GM19043 (cell line): Measurements from ENCODE around the gene DOCK1.

Experiments
- ATAC-seq: cut with Tn5 transposase; IDR thresholded peaks from one replicate; pipeline ENCODE4 v1.9.1; 2021; ENCODE audit warnings: low read depth; ENCODE audit not compliant: unreplicated experiment

DOCK1 gene

DNA sequence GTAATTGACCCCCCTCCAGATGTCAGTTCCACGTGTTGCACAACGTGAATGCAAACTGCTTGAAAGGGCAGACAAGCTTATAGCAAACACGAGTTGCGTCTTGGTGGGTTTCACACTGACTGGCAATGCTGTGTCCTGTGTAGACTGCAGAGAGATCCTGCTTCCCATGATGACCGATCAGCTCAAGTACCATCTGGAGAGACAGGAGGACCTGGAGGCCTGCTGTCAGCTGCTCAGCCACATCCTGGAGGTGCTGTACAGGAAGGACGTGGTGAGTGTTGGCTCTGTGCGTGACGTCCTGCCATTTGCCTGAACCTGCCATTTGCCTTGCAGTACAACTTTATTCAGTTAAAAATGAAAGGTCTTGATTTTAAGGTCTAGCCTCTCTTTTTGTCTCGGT lies 220.1 kb downstream of the DOCK1 start:
- no peak for ATAC-seq

DNA sequence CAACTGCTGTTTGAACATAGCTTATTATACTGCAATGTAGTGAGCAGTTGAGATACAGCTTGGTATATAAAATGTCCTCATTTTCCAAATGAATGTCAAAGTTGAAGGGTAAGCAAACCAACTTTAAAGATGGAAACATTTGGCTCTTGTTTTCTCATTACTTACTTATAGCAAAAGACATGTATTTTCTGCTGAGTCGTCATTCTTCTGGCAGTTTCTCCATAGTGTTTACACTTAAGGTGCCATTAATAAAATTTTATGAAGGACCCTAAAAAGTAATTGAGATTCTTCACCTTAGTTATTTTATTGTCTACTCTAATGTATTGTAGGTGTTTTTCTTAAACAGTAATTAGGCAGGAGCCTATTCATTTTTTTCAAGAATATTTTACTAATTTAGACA lies 222.6 kb downstream of the DOCK1 start:
- ATAC-seq: no peak

DNA sequence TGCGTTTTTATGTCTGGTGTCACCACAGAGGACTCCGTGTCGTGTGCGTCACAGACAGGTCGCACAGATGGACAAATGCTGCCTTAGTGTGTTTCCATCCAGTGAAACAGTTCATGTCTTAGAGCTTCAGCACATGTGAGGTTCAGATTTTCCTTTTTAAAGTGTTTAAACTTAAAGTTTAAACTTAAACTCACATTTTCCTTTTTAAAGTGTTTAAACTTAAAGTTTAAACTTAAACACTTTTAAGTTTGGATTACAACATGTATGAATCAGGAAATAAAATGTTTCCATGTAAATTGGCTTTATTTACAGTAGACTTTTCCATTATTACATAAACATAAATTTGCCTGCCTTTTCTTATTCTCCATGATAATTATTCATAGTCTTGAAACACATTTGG lies 223.9 kb downstream of the DOCK1 start:
- no peak for ATAC-seq

DNA sequence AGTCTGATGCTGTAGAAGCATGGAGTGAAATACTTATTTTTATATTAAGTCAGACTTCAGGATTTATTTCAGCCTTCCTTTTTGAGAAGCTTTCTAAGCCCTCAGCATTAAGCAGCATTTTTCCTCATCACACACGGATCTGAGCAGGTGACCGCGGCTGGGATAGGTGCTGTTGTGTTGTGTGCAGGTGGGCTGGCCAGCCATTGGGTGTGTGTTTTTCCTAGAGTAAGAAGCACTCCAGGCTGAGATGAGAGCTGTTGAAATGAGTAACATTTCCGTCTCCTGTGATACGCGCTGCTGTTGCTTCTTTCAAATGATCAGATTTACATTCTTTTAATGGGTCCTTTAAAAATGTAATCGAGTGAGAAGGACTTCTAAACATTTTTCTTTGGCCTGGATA lies 227.2 kb downstream of the DOCK1 start:
- no peak for ATAC-seq

DNA sequence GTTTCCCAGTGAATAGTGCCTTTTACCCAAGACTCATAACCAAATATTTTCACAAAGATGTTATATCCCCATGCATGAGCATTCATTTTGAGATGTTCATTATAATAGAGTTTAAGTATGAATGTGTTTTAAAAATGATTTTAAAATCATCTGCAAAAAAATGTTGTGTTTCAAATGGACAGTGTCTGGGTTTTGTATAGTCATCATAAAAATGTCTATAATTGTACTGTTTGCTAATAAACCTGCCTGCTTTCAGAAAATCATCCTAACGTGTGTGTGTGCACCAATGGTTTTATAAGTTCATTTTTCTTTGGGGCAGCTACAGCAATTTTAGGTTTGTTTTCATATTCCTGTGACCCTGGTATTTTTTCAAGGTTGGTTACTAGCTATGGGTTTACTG lies 228.0 kb downstream of the DOCK1 start:
- no peak for ATAC-seq

DNA sequence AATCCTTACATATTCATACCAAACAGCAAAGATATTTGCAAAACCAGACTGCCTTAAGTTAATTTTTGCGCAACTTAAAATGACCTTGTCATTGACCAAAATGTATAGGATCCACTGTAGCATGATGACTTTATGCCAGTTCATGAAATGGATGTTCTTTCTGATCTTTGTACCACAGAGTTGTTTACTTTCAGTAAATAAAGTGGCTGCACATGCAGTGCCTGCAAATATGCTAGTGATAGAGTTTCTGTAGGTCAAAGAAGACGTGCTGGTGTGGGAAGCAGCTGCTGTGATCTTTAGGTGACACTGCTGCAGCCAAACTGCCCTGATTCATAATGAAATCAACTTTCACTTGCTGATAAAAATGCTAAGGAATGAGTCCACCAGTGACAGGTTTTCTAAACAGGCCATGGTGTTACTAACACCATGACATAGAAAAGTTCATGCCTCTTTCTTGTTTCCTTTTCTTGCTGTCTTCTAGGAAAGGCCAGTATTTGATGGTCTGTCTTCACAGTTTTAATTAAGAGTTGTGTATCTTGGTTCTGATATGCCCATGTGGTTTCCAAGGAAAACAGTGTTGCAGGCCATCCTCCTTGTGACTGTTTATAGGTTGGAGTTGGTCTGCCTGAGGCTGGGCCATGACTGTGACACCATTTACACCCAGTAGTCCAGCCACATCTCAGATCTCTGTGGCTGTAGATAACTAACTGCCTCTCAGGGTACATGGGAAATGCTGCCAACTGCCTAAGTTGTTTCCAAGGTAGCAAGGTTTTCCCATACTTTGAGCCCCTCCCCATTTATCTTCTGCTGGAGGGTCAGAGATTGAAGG lies 228.7 kb downstream of the DOCK1 start:
- ATAC-seq: no peak

DNA sequence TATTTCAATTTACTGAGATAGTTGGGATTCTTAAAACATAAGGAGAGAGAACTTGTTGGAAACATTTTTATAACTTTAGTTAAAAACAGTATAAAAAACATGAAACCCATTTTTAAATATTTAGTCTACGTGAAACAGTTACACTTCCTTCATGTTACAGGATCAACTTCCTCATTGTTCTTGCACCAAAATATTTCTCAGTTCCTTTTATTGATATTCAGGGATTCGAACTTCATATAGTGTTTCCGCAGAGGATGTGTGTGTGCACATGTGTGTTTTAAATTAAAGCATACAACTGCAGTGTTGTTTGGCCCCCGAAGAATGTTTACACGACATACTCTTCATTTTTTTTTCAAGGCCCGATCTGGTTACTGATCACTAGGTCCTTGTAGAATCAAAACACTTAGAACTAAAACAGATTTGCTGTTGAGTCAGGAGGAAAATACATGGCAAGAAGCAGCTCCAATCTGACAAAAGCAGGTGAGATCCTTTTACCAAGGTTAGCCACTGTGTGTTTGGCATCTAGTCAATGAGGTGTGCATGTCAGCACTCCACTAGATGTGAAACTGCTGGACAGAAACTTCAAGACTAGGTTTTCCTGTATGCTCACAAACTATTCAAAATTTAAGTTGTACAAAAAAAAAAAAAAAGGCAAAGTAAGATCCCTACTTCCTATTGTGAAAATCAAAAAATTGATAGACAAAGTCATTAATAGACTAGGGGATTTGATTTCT lies 230.8 kb downstream of the DOCK1 start:
- ATAC-seq: no peak

DNA sequence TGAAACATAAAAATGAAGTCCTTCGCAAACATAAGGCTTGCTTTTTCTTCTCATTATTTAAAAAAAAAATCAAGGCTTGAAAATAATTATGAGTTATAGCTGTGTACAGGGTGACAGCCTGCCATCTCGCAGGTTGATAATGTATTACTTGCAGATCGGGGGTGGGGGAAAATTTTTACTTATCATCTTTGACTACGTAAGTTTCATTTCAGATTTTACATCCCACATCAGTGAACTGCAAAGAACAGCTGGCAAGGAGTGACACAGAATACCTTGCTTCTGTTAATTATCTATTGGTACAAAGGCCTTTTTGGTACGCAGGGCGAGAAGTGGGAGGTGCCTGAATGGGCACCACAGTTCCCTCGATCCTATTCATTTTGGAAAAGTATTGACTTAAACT lies 232.2 kb downstream of the DOCK1 start:
- no peak for ATAC-seq

DNA sequence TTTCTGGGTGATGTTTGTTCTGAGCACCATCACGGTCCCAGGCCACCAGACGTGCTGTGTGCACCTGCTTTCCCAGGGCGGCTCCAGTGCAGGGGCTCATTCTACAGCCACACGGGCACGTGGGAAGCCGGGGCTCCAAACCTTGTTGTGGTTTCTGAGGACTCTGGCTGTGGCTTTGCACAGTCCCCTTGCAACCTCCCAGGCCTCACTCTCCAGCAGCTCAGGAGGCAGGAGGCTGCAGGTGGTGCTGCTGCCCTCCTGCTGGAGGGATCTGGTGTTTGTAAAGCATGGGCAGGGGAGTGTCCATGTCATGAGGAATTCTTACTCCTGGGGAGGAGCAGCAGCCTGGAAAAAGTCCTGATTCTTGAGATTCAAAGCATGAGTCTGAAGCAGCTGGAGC lies 236.9 kb downstream of the DOCK1 start:
- ATAC-seq: no peak

DNA sequence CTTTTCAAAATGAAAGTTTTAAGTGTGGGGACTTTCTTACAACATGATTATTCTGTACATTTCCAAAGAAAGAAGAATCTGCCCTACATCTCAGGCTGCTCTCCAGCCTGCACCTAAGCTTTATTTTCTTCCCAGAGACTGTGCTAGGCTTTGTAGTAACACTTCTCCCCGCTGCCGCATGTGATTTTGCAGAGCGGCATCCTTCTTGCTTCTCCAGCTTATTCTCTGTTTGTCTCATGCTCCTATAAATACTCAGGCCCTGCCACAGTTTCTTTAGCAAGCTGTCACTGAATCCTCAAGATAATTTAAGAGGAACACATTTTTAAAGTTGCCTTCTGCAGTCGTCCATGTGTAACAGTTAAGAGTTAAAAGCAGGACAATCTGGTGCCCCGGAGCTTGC lies 237.6 kb downstream of the DOCK1 start:
- ATAC-seq: no peak

DNA sequence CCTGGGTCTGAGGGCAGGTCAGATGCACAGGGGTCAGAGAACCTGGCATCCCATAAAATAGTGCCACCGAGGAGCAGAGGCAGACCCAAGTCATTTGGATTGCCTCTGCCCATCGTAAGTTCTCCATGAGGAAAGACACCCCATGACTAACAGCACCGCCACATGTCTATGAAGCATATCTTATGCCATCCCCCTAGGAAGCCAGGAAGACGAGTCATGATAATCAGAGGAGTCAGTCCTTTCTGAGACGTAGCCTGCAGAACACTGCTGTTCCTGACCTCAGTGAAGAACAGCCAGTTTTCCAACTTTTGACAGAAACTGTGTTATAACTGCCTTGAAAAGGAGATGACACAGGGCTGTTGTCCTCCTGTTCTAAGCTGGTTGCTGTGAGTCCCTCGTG lies 239.9 kb downstream of the DOCK1 start:
- ATAC-seq: no peak

DNA sequence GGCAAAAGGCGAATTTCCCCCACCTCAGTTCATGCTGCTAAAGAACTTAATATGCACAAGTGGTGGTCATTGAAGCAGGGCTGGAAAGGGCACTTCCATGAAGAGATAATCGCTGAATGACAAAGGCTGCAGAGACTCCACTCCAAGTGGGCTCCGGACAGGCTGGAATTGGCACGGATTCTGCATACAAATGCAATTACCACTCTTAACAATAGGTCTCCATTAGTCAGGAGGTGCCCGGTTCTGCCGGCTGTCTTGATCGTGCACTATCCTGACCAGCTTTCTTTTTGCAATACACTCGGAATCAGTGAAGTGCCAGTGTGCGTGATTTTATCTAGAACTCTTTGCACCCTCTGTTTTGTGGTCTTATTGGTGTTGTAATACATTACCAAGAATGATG lies 241.4 kb downstream of the DOCK1 start:
- ATAC-seq: no peak

DNA sequence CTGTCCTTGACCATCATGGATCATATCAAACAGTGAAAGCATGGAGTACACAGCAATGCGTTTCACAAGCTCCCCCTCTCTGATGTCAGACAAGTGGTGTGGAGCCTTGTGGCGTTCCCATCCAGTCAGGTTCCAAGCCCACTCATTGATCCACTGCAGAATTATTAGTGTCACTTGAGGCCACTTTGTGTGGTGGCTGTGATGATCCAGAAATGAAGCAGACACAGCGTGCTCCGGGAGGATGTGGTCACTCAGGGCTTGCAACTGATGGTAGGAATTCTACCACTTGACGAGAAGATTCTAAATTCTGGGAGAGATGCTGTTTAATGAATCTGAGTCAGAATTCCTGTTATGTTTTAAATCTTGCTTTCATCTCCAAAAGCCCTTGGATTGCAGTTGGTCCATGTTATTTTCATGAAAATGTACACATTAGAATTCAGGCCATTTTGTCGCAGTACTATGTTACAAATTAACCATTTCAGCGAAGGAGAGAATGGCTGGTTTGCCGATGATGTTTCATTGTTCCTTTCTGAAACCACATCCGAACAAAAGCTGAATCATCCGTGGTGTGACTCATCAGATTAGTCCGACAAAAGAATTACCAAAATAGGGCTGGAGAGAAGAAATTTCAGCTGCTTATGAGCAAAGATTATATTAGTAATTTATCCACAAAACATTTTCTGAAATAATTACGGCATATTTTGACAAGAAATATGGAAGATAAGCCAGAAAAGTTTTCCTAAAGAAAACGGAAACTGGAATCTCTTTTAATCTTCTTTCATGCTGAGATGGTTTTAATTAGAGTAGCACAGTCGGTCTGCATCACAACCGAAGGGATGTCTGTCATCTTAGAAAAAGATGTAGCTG lies 243.1 kb downstream of the DOCK1 start:
- no peak for ATAC-seq

DNA sequence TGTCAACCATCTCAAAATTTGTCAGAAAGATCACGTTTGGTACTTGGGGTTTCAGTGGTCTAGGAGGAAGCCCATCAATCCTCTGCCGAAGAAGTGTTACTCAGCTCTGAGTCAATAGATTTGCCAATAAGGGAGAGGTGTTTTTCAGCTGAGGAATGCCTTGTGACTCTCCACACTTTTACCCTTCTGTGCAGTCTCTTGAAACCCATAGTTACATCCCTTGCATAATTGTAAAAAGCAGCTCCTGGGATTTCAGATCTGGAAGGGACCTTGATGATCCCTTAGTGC lies 243.6 kb downstream of the DOCK1 start:
- no peak for ATAC-seq

DNA sequence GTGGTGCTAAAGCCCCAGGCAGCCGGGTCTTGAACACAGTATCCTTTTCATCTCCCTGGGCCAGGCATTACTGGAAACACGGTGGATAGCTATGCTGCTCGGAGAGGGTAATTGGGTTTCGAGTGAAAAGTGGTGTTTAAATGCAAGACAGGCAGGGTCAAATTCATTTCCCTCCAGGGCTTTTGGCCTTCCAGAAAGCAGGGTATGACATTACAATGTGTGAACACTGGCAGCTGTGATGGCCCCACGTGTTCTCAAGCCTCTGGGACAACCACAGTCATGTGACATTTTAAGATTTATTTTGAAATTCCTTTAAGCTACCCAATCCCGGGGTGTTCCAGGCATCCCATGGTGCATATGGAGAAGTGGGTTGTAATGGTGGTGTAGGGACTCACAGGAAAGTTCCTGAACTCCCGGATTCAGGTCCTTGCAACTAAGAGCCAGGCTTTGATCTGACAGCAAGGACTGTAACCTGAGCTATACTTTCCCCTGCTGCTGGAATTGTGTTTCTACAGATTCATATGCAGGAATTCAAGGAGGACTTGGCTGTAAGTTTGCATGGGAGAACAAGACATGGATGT lies 244.4 kb downstream of the DOCK1 start:
- no peak for ATAC-seq

DNA sequence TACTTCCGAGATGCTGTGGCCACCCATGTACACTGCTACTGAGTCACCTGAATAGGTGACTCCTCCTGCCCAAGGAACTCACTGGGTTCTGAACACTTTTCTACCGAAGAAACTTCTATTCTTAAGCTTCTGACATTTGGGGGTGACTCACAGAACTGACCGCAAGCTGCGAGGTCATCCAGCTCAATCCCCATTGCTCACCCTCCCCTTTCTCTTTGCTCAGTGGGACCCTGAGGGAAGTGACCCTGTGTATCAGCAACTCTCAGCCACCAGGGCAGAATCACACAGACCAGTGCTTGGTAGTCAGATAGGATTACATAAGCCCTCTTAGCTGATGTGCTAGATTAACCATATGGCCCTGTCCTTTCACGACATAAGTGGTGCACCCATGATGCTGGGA lies 244.9 kb downstream of the DOCK1 start:
- ATAC-seq: no peak

DNA sequence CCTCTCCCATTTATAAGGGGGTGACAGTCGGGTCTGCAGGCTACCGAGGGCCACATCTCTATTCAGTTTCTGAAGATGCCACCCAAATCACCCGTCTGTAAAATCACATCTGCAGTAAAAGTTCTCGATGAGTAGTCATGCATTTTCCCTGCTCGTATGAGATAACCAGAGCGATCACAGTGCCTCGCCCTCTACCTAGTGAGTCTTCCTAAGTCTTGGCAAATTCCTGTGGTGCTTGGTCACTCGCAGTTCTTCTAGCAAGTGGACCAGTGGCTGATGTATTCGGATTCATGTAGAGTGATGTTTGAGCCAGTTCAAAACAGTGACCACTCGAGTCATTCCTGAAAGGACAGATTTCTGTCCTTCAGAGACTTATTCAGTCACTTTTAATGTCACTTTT lies 246.3 kb downstream of the DOCK1 start:
- no peak for ATAC-seq

DNA sequence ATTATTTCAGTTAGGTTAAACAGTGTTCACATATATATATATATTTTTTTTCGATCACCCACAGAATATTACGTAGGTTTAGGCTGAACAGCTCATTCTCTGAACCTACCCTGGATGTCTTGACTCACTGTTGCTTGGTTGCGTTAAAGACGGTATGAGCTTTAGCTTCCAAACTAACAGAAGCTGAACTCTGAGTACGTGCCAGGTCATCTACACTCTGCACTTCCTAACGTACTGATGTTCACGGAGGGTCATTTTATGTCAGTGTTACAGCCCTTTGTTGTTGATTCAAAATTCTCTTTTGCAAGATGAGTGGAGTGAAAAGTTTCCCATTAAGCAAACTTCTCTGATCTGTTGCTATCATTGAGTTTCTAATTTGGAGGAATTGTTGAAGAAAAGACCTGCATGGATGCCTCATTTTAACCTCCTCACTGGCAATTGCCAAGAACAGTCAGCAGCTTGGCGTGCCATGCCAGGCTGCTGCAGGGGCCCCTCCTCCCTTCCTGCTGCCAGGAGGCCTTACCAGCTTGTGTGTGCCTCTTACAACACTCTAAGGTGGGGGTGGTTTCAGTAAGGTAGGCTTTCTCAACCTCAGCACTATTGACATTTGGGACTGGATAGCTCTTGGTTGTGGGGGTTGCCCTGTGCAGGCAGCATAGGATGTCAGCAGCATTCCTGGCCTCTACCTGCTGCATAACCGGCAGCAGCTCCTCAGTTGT lies 246.9 kb downstream of the DOCK1 start:
- no peak for ATAC-seq

DNA sequence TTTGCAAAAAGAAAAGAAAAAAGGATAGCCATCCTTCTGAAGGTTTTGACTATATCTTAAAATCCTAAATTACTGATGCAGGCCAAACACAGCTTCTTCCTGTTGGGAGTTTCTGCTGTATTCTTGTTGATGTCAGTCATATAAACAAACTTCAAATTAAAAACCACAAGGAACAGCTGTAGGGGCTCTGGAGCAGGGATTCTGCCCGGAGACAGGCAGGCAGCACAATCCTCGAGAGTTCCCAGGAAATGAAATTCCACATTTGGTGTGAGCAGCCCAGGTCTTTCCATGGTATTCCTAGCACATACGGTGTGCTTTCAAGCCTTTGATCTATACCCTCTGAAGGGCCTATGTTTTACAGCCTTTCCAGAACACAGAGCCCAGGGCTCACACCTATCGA lies 248.0 kb downstream of the DOCK1 start:
- no peak for ATAC-seq

DNA sequence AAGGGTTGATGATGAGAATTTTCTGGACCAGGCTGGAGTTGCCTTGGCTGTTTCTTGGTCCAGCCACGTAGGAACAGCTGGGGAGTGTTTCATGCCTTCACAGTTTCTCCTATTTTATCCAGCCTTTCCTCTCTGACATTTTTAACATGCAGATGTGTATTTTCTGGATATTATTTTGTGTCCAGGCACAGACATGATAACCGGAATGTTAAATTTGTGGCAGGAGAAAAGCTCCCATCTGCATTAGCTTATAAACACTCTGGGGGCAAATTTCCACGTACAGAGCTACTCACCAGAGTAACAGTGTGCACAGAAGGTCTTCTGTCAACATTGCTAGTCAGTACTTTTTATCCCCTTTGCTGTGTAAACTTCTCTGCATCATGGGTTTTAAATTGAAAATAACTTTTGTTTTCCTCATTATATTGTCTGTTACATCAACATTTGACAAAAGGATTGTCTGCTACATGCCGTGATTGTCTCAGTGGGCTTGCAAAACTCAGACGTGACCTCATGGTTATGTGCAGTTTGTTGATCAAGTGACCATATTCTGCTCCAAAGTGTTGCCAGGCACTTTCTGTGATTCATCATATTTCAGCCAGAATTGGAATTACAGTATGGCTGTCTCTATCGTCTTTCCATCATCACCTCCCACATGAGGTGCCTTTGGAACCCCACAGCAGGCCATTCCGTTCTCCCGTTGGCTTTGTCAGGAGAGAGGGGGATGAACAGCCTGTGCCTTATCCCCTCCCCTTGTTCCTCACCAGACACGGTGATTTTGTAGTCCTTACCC lies 249.8 kb downstream of the DOCK1 start:
- ATAC-seq: no peak
